ENCODE measurements around the gene PTPRU.

Gene PTPRU

GRCh38 chr1:29320156-29320940, 84.0 kb downstream of the PTPRU start:
- no peak for DNase-seq

DNA sequence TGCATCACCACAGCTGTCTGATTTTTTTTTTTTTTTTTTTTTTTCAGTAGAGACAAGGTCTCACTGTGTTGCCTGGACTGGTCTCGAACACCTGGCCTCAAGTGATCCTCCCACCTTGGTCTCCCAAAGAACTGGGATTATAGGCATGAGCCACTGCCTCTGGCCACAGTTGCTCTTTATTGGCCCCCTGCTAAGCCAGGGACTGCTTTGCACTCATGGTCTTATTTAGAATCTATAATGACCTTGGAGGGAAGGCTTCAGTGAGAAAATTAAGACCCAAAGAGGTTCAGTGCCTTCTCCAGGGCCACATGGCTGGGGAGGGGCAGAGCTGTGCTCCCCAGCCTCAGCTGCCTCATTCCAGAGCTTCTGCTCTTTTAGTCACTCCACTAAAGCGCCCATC, 84.9 kb downstream of the PTPRU start:
- no peak for DNase-seq

GRCh38 chr1:29322147-29322694, 85.9 kb downstream of the PTPRU start:
- no peak for DNase-seq

DNA sequence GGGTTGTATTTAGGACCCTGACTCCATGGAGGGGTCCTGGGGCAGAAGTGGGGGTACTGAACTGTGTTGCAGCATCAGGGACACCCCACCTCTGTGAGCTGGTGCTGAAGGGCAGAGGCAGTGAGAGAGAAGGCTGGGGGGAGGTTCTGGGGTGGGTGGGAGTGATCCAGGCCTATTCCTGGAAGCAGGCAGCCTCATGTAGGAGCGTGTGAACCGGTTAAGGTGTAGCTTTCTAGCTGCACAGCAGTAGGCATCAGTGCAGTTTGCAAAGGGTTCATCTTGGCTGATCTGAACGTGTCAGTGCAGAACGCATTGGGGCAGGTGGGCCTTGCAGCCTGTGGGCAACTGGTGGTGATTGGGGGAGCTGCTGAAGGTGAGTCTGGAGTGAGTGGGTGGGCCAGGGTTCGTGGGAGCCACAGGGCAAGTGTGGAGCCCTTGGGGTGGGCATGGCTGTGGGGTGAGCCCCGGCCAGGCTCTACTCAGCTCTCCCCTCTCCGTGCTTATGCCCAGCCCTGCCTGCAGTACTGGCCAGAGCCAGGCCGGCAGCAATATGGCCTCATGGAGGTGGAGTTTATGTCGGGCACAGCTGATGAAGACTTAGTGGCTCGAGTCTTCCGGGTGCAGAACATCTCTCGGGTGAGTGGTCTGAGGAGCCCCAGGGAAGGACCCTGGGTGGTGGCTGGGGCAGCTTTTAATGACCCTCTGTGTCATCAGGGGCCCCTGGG, 86.7 kb downstream of the PTPRU start:
- no peak for DNase-seq

DNA sequence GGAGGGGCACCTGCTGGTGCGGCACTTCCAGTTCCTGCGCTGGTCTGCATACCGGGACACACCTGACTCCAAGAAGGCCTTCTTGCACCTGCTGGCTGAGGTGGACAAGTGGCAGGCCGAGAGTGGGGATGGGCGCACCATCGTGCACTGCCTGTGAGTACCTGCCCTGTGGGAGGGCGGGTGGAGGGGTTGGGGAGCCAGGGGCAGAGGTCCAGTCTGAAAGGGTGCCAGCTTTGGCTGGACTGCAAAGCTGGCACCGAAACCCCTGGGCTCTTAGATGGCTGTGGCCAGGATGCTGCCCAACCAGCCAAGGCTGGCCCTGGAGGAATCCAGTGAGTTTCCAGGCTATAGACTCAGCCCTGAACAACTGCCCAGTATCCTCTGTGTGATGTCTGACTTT, 87.3 kb downstream of the PTPRU start:
- DNase-seq = no peak

DNA sequence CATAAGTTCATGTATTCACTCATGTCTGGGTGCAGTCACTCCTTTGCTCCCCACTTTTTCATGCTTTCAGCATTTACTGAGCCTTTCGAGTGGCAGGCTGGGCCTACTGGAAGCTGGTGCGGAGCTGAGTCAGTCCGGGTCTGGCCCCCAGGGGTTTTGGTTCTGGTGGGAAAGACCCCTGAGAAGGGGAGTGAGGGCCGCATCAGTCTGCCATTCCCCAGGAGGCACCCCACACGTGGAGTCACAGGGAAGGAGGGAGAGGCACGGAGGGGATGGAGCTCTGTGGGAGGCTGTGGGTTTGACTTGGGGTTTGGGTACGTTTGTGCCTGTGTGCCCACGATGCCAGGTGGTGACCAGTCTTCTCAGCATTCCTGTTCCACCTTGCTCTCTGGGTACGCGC, 87.9 kb downstream of the PTPRU start:
- DNase-seq = no peak

- DNase-seq = no peak
Measured at GRCh38 chr1:29324771-29325351, 88.5 kb downstream of the PTPRU start.

GRCh38 chr1:29325675-29326074, 89.4 kb downstream of the PTPRU start:
- no peak for DNase-seq

DNA sequence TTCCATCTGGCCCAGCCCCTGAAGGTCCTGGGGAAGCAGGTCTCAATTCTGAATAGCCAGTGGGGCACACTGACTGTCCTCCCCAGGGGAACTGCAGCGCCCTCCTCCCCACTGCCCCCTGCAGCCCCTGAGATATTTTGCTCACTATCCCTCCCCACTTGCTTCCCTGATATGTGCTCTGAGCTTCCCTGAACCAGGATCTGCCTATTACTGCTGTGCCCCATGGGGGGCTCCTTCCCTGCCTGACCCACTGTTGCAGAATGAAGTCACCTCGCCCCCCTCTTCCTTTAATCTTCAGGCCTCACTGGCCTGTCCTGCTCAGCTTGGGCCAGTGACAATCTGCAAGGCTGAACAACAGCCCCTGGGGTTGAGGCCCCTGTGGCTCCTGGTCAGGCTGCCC, 89.8 kb downstream of the PTPRU start:
- DNase-seq = no peak

DNA sequence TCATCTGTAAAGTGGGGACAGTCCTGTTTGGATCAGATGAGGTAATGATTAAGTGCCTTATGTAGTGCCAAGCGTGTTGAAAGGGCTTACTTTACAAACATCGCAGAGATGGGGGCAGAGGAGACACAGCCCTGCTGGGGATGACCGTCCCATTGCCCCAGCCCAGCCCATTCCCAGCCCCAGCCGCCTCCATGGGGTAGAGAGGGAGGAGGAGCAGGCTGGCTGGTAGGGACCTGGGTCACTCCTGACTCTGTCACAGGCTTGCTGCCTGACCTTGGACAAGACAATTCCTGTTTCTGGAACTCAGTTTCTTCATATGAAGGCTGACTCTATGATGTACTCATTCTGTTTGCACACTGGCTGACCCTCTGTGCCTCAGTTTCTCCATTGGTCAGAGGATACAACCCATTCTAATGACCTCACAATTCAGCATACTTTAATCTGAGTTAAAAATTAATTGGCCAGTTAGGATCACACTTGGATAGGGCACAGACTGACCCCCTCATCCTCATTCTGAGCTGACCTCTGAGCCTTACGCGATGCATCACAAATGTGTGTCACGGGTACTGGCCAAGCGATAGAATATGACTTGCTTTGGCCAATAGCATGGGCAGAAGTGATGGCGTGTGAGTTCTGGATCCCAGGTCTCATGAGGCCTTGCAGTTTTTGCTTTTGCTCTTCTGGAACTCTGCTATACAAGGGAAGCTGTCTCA, 91.1 kb downstream of the PTPRU start:
- no peak for DNase-seq

DNA sequence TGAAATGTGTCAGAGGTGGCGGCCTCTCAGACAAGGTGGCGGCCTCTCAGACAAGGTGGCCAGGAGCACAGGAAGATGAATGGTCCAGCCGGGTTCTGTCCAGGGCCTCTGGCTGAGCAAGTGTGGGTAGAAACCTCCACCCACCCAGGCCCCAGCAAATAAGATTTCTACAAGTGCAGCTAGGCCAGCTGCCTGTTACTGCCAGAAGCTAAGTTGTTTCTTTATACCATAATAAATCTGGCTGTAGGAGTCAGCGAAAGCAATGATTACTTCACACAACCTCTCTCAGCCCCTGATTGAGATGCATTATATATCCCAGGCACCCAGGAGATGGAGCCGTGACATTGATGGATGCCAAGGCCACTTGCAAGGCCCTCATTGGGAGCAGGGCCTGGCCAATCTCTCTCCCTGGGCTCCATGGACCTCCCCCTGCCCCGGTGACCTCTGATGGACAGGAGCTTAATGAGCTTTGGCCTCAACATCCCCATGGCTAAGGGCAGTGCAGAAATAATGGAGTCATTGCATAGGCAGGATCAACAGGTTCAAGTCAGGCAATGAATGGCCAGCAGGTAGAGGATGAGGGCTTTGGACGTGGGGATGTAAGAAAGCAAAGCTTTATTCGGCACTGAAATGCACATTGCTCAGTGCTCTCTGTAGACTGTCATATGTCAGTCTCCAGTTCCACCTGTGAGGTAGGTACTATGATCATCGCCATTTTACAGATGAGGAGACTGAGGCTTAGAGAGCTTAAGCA, 92.9 kb downstream of the PTPRU start:
- no peak for DNase-seq

GRCh38 chr1:29330089-29330488, 93.8 kb downstream of the PTPRU start:
- DNase-seq = no peak

- DNase-seq = no peak
Measured at GRCh38 chr1:29330856-29331255, 94.5 kb downstream of the PTPRU start.

DNA sequence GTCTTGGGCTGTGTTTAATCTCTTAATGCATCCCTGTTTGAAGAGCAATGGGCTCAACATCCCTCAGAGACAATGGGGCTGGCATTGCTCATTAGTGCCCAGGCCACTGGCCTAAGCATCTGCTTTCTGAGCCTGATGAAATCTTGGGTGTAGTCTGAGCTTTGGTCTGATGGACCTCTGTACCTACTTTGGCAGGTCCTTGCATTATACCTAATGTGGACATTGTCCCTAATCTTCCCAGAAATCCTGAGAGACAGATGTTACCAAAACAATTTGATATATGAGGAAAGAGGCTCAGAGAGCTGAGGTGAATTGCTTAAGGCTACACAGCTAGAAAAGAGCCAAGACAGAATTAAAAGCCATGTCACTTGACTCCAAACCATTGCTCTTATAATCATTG, 95.0 kb downstream of the PTPRU start:
- DNase-seq = no peak

DNA sequence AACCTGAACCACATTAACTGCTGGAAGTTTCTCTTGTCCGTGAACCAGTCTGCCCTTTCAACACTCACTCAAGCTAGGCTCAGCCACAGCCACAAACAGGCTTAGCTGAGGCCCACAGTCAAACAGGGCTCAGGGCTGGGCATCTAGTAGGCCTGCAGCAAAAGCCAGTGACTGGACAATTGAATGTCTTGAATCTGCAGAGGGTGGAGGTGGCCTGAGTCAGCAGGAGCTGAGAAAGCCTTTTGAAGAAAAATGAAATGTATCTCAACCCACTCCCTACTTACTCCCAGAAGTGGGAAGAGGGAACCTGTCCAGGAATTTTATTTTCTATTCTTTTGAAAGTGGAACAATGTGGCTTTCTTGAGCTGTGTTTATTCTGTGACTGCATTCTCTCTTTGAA, 95.4 kb downstream of the PTPRU start:
- DNase-seq = no peak

DNA sequence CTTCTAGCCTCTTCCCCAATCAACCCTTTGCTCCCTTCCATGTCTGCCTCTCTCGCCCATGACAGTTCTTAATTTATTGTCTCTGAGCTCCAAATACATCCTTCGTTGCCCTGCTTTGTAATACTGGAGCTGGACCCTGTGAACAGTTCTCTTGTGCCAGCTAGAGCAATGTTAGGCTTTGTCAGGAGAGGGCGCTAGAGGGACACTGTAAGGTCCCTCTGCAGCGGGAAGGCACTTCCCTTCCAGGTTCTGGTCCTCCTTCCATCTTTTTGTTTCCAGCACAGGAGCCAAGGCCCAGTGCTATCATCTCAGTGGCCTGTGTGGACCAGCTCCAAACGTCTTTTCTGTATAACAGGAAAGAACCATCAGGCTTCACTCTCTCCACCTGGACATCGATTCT, 95.9 kb downstream of the PTPRU start:
- DNase-seq = no peak

- no peak for DNase-seq
Measured at GRCh38 chr1:29333008-29333407, 96.7 kb downstream of the PTPRU start.

- no peak for DNase-seq
Measured at GRCh38 chr1:29335573-29335972, 99.3 kb downstream of the PTPRU start.

DNA sequence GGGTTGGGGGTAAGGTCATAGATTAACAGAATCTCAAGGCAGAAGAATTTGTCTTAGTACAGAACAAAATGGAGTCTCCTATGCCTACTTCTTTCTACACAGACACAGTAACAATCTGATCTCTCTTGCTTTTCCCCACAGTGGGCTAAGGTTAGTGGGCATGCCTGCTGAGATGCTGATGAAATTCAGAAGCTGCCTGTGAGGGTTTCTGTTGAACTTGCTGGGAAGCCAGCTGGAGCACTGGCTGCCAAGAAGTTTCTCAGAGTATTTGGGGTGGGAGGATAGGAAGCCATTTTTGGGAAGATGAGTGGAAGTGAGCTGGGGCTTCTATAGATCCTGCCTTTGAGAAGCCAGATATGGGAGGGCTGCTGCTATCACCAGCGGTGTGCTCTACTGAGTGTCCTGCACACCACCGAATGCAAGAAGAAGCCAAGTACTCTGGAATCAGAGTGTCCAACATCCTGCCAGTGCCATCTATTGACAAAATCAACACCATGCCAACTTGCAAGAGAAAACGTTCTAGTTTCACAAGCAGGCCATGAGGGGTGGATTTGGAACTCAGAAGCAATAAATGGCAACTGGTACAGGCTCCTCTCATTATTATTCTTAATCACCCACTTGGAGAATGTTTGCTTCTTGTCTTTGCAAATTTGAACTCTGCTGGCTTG, 102.7 kb downstream of the PTPRU start:
- DNase-seq = no peak

GRCh38 chr1:29341936-29342335, 105.6 kb downstream of the PTPRU start:
- DNase-seq = no peak

- DNase-seq = no peak
Measured at GRCh38 chr1:29342351-29342750, 106.0 kb downstream of the PTPRU start.

- no peak for DNase-seq
Measured at GRCh38 chr1:29342983-29343382, 106.7 kb downstream of the PTPRU start.
